ENCODE results near the gene LHX4. TPM values are rescaled to one million over a fixed set of nuclear protein-coding genes. Genes with fewer than 3 reads are reported as not detected.

The LHX4 gene
- total and polyA plus RNA-seq, 2 of the 8 experiments (the other 6 are each of a cell fraction or from before 2014, with no cell fraction given): 0.85 to 4.9 TPM

DNA sequence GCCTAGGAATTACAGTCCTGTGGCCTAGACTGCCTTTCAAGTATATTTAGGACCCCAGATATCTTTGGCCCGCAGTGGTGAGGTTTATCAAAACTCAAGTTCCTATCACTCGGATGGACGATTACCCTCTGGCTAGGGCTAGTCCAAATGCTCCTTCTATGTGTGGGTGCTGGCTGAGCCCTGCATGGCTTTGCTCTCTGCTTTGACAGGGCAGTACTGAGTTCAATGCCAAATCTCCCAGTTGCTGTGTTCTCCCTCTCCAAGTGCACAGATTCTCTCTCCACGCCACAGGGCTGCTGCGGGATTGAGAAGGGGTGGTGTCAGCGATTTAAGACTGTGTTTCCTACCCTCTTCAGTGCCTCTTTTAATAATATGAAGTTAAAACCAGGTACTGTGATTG, 97.0 kb downstream of the LHX4 start (continued):
- TF ChIP-seq CHD7 (IDR thresholded peaks at IDR 0.05; ENCODE audit: insufficient replicate concordance, low read length) (no peak), POLR2A (IDR thresholded peaks at IDR 0.05; ENCODE audit: control extremely low read depth in 1 of 2, low read depth in 2 of 2, low read length in 2 of 2) (no peak), CTBP2 (IDR thresholded peaks at IDR 0.05; ENCODE audit: borderline replicate concordance, insufficient read depth, insufficient read length, low read length) (no peak), POU5F1 (IDR thresholded peaks at IDR 0.05; ENCODE audit: low read depth, low read length) (no peak)
- TF ChIP-seq, protein P1, sequence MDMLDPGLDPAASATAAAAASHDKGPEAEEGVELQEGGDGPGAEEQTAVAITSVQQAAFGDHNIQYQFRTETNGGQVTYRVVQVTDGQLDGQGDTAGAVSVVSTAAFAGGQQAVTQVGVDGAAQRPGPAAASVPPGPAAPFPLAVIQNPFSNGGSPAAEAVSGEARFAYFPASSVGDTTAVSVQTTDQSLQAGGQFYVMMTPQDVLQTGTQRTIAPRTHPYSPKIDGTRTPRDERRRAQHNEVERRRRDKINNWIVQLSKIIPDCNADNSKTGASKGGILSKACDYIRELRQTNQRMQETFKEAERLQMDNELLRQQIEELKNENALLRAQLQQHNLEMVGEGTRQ (IDR thresholded peaks at IDR 0.05; ENCODE audit: low read length): no peak

All from H1 (cell line).